ACHN (cell line): ENCODE results near the gene OR4D11.
"Not testable (repeated sequence)": the region's sequence is repeated elsewhere in the genome, so short reads cannot be mapped to it uniquely, and the experiment has no call there.

Experiments
- DNase-seq: peaks from one replicate; pipeline ENCODE4 v3.0.0-alpha.2; 2015
- in situ Hi-C: cut with HindIII; loops from 2 replicates; pipeline ENCODE4 v1.10.0; 2017; ENCODE audit warnings: low sequenced_read_pairs, low pct_ligation_motif_present, low pct_unique_long_range_greater_than_20kb

The OR4D11 gene

DNA sequence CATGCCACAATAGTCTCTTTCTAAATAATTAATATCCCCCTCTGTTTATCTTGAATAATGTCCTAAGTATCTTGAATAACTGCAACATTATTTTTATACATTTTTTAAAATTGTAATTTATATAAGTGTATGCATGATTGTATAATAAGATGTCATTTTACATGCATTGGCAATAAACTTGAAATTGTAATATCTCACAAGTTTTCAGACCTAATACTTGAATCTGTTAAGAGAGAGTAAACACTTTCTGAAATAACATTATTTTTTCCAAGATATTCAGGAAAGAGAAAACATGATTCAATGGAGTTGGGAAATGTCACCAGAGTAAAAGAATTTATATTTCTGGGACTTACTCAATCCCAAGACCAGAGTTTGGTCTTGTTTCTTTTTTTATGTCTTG is at the start of gene OR4D11:
Gene OR4D11 (plus strand): TSS at position 301 of the 400 bp plus-strand sequence. CDS start 0 bp downstream, at position 301.
- no peak for DNase-seq
- in situ Hi-C loops, result no loop called here

DNA sequence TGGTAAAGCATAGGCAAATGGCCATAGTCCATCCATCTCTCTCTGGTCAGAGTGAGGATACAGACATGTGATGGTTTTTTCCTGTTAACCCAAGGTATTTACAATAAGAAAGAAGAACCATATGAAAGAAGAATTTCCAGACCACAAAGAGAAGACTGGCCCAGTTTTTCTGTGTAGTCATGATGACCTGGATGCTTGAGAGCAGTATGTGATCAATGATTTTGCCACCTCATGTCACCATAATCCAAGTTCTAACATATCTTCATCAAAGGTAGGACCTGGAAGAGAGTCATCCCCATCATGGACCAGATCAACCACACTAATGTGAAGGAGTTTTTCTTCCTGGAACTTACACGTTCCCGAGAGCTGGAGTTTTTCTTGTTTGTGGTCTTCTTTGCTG is 46.7 kb upstream of the OR4D11 start, which contains the start of gene OR4D6:
Gene OR4D6 (plus strand): TSS at position 301 of the 400 bp plus-strand sequence. CDS start 0 bp downstream, at position 301.
- in situ Hi-C loops, result no loop called here
- no peak for DNase-seq

DNA sequence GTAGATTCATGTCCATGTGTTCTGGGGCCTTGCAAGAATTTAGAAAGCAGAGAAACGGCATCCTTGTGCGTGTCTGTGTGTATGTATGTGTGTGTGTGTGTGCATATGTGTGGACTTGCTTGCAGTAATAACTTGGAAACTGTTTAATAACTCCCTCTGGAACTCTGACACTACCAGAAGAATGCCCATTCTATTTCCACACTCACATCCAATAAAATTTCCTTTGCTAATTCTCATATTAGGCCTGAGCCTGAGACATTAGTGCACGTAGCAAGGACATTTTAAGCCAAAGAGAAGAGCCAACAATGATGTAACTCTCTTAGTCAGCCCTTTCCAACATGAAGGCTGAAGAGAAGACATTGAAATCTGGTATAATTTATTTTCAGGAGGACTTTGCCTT is 43.5 kb upstream of the OR4D11 start:
- DNase-seq, result no peak
- in situ Hi-C loops, result no loop called here

DNA sequence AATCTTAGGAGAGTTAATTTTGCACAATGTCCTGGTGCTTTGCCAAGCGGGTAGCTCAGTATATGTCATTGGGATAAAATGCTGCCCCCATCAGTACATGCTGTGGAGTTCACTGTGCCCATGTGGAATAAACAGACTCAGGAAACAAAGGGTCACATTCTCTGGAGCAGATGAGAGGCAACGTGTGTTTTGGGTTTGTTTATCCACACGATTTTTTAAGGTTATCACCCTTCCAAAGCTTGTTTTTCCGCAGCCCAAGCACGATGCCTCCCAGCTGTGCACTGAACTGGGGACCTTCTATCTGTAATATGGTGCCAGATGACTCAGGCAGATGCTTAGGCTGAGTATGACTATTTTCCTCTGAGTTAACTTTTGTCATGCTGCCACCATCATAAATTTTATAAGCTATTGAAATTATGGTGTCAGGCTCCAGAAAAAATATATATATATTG is 40.2 kb upstream of the OR4D11 start:
- no peak for DNase-seq
- in situ Hi-C loops, result no loop called here

DNA sequence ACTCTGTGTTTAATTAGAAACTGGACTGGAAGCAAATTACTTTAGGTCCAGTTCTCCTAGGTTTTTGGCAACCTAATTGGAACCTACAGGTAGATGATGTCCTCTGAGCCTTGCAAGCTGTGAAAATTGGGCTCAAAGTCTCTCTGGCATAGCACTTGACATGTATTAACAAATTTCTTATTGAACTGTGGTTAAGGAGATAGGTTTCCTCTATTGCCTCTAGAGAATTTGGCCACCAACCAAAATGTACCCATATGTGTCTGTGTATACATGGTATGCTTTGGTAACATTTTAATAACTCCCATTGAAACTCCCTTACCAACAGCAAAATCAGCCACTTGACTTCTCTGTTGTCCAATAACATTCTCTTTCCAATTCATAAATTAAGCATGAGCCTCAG is 30.4 kb upstream of the OR4D11 start, which contains the start of gene OR4D10:
Gene OR4D10 (plus strand): TSS at position 301 of the 400 bp plus-strand sequence. CDS start 4,115 bp downstream, outside the sequence.
- DNase-seq, result no peak
- in situ Hi-C loops, result no loop called here

DNA sequence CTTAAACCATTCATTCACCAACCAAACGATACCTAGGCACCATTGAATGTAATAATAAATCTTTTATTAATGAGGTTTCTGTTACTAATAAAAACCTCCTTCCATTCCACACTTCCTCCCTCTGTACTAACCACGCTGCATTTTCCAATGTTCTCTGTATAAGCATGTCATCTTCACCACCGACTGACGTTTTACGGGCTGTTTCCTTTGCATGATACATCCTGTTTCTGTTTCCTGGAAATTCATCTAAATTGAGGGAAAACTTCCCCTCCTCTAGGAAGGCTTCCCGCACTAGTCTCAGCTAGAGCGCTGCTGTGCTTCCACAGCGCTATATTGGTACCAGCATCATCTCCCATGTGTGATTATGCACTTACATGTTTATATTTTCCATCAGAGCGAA is 28.2 kb upstream of the OR4D11 start:
- in situ Hi-C loops, result no loop called here
- DNase-seq, result no peak

DNA sequence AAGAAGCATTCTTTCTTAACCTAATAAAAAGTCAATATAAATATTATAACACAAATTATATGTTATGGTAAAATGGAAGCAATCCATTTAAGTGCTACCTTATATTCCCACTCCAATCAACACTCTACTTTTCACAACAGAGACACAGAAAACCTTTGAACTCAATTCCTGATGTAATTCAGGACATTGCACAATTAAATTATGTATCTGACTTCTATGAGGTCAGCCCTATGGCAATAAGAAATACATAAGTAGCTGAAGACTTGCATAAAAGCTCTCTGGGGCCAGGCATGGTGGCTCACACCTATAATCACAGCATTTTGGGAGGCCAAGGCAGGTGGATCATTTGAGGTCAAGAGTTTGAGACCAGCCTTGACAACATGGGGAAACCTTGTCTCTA is 23.5 kb upstream of the OR4D11 start:
- in situ Hi-C loops, result no loop called here
- no peak for DNase-seq

DNA sequence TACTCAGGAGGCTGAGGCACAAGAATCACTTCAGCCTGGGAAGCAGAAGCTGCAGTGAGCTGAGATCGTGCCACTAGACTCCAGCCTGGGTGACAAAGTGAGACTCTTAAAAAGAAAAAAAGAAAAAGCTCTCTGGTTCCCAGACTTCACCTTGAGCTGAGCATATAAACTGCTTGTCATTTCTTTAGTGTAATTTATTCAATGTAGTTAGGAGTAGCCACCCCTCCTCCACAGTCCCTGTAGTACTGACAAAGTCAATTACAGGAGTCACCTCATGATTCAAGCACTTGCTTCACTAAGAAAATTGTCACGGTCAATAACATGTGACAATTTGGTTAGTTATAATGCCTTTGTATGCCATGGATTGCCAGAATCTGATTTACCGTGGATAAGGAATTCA is 23.0 kb upstream of the OR4D11 start:
- no peak for DNase-seq
- in situ Hi-C loops, result no loop called here

DNA sequence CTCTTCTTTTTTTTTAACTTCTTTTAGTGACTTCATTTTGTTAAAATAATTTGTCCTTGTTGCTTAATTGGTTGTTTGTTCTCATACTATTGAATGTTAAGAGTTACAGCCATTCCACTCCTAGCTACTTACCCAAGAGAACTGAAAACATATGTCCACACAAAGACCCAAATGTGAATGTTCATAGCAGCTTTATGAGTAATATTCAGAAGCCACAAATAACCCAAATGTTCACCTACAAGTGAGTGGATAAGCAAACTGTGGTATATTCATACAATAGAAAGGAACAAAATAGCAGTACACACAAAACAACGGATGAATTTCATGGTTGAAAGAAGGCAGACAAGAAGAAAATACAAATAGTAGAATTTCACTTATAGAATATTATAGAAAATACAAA is 1.4 kb upstream of the OR4D11 start:
- DNase-seq, result no peak
- in situ Hi-C loops, result no loop called here

DNA sequence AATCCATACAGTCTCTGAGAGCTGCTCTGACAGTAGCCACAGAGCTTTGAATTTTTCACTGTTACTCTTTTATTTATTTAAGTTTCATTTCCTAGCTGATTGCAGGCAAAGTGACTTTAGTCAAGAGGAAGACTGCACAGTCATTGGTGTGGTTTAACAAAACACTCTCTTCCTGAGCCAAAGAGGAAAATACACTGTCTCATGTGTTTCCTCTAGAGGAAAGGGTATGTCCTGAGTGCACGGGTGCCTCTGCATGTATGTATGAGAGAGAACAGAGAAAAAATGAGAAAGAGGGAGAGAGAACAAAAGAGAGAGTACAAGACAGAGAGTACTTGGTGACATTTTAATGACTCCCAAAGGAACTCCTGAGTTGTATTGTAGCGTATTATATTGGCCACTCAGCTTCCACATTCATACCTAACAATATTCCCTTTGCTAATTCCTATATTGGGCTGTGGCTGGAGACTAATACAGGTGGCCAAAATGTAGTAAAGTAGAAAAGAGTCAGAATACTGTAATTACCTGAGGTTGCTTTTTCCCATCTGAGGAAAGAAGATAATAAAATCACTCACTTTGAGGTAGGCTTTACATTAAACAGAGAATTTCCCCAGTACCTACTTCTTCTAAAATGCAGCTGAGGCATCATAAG is 7.7 kb downstream of the OR4D11 start, which contains the start of gene OR4D9:
Gene OR4D9 (plus strand): TSS at position 599 of the 649 bp plus-strand sequence. CDS start 3,374 bp downstream, outside the sequence.
- no peak for DNase-seq
- in situ Hi-C loops, result no loop called here

DNA sequence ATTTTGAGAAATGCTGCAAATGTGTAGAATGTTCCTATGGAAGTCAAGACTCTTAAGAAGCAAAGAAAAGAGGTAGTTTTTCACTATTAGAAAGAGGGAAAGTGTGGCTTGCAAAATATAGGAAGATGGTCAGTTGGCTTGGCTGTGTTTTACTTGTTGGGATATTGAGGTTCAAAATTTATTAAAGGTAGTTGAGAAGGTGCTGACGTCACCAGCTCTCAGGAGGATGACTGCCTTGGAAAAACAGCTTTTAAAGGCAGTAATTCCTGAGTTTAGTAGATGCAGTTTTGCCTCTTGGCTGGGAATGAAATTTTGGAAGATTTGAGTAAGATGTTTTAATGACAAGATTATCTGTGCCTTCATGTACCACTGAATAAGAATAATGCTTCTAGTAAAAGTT is 8.3 kb downstream of the OR4D11 start:
- no peak for DNase-seq
- in situ Hi-C loops, result no loop called here

DNA sequence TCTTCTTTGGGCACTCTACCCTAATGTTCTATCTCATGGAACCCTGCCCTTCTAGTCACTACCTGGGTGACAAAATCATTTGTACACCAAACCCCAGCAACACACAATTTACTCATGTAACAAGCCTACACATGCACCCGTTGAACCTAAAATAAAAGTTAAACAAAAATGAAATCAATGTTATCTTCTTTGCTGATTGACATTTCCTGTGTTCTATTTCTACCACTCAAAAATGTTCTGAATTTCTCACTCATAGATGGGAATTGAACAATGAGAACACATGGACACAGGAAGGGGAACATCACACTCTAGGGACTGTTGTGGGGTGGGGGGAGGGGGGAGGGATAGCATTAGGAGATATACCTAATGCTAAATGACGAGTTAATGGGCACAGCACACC is 16.8 kb downstream of the OR4D11 start:
- DNase-seq, in situ Hi-C loops: not testable (repeated sequence)

DNA sequence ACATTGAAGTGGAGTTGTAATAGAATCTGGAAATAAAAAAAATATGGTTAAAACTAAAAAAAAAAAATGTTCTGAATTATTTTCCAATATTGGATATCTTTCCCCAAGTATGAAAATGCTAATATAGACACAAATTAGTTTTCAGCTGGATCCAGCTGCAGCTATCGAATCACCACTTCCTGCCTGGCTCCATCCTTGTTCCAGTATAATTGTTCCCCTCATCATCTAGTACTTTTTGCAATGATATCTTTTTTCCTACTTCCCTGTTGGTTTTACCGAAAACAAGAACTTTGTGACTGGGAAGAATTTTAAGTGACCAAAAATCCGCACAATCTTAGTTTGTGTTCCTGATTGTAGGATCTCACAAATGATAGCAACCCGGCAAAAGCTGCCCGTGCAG is 17.4 kb downstream of the OR4D11 start:
- DNase-seq, result no peak
- in situ Hi-C loops, result no loop called here

DNA sequence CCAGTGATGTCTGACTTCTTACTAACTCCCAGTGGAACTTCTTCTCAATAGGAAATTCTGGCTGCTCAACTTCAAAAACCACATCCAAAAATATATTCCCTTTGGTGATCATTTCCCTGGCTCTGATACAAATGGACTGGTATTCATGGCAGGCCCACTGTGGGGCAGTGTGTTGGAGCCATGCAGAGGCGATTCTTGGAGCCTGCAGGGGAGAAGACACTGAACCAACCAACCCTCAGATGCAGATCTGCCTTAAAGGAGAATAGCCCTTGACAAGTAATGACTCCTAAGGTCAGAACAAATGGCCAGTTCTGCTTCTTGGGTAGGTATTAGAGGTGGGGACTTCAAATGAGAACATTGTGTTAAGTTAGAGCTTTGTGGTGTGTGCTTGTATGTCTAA is 20.2 kb downstream of the OR4D11 start:
- no peak for DNase-seq
- in situ Hi-C loops, result no loop called here

DNA sequence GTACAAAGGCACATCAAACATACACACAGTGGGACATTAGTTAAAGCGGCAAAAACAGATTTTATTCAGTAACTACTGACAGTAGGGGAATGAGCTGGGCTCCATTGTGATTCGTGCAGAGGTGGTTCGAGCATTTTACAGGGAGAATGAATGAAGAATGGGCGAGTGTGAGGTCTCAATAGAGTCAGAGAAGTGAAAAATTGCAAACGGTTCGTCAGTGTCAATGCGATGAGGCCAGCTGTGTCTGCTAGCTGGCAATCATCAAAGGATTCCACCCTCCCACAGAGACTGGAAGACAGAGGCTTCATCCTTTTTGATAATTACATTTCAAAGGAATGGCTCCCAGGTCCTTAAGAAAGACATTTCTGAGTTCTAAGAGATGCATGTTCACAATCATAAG is 25.3 kb downstream of the OR4D11 start:
- in situ Hi-C loops, result no loop called here
- no peak for DNase-seq

DNA sequence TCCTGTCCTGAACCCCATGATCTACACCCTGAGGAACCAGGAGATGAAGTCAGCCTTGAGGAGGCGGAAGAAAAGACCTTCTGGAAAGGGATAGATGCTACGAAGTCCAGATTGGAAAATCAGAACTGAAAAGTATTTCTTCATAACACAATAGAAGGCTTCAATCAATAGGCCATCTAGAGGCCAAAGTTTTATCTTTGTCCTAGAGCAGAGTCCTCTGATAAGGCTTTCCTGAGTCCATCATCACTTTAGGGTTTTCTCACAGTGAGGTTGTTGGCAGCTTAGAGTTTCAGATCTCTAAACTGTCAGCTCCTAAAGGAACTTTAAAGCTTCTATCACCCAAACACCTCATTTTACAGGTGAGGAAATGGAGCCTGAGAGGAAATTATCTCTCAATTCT is 29.2 kb downstream of the OR4D11 start:
- in situ Hi-C loops, result no loop called here

DNA sequence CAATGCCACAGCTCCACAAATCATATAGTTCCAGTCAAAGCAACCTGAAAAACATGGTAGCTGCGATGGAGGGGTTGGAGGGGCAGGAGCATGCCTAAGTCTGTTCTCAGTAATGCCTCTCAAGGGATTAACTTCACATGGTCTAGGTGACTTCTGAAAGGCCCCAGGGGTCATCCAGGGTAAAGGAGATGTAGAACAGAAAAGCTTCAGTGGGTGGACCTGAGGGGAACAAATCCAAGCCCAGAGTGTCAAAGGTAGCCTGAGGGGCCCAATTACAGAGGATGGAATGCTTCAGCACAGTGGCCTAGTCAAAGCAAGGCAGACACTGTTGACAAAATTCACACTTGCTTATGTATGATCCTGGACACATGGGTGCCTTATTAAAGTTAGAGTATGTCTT is 31.3 kb downstream of the OR4D11 start:
- in situ Hi-C loops, result no loop called here

More for the DNA sequence above, 29.2 kb downstream of the OR4D11 start:
- DNase-seq, result no peak

DNA sequence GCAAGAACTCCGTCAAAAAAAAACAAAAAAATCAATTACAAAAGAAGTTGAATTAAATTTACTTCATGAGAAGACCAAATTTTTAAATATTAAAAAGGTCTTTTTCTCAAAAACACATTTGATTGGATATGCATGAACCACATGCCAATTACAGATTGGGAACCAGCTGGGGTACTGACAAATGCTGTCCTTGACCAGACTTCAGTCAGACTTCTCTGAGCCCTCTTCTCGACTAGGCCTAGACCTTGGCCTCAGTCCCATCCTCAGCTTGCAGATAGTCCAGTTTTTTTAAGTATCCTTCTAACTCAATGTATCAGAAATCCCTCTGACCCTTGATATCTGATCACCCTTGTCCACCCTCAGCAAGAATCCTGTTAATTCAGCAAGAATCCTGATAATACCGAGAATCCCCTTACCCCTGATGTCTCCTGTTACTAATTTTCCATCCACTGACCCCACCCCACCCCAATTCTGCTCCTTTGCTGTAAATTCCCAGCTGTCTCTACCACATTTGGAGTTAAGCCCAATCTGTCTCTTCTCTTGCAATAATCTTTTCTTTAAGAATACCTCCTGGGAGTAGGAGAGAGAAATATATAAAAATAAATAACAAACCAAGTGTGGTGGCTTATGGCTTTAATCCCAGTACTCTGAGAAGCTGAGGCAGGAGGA is 38.9 kb downstream of the OR4D11 start:
- no peak for DNase-seq
- in situ Hi-C loops, result no loop called here

More for the DNA sequence above, 31.3 kb downstream of the OR4D11 start:
- DNase-seq, result no peak

DNA sequence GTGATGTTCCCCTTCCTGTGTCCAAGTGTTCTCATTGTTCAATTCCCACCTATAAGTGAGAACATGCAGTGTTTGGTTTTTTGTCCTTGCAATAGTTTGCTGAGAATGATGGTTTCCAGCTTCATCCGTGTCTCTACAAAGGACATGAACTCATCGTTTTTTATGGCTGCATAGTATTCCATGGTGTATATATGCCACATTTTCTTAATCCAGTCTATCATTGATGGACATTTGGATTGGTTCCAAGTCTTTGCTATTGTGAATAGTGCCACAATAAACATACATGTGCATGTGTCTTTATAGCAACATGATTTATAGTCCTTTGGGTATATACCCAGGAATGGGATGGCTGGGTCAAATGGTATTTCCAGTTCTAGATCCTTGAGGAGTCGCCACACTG is 40.3 kb downstream of the OR4D11 start:
- in situ Hi-C loops, DNase-seq: not testable (repeated sequence)

DNA sequence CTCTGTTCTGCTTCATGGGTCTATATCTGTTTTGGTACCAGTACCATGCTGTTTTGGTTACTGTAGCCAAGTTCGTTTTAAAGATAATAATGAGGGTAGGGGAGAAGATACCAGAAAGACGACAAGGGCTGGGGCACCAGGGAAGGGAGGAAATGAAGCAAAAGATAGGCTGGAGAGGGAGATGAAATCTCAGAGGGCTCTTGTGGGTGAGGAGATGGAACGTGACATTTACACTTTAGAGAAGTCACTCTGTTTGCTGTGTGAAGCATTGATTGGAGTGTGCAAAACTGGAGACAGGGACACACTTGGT is 41.4 kb downstream of the OR4D11 start:
- in situ Hi-C loops, result no loop called here
- no peak for DNase-seq
